IMR-90 (cell line): ENCODE measurements around the gene TIGD2. TPM values are rescaled to one million over a fixed set of nuclear protein-coding genes. Genes with fewer than 3 reads are reported as not detected.

Experiments used
- ATAC-seq: fragments of 200-7000 bp; cut with Tn5 transposase; 2 replicates; pipeline ENCODE4 v1.9.1; 2020; ENCODE audit warnings: low read depth, mild to moderate bottlenecking, moderate library complexity
- BruUV-seq: library from RNA; stranded (reverse); fragments of 400-500 nt; replicated peaks from 2 replicates; lab custom pipeline; 2021; lab: Mats Ljungman, UMichigan
- CTCF ChIA-PET: fragments of 300-600 bp; formaldehyde crosslinking; extraction: SDS; loops from one replicate; lab custom pipeline; 2021; ENCODE audit warnings: antibody characterized with exemption; lab: Yijun Ruan, JAX
- POLR2A ChIA-PET: fragments of 300-600 bp; sonication (Branson Sonifier 250); formaldehyde crosslinking; loops from one replicate; lab custom pipeline; 2022; ENCODE audit warnings: antibody characterized with exemption; ENCODE audit not compliant: unreplicated experiment; lab: Charles Lee
- DNase-seq: peaks from one replicate; pipeline ENCODE4 v3.0.0; 2013
- H2AFZ ChIP-seq: replicated peaks from 2 replicates; pipeline ENCODE3; 2013; ENCODE audit warnings: low read length, mild to moderate bottlenecking; ENCODE audit not compliant: poor library complexity
- H2AK5ac ChIP-seq: 2 replicates; pipeline ENCODE4 v1.6.1; 2013; ENCODE audit warnings: low read depth, low read length, inconsistent platforms
- H2AK9ac ChIP-seq: replicated peaks from 2 replicates; pipeline ENCODE3; 2013; ENCODE audit warnings: mild to moderate bottlenecking, low read depth, low read length, moderate library complexity; ENCODE audit not compliant: poor library complexity
- H2BK120ac ChIP-seq: 2 replicates; pipeline ENCODE4 v1.6.1; 2013; ENCODE audit warnings: low read depth, low read length, inconsistent platforms
- H2BK15ac ChIP-seq: 3 replicates; pipeline ENCODE4 v1.6.1; 2013; ENCODE audit warnings: low read depth, low read length, inconsistent platforms
- H2BK20ac ChIP-seq: 2 replicates; pipeline ENCODE4 v1.6.1; 2013; ENCODE audit warnings: low read depth, mild to moderate bottlenecking, inconsistent platforms, low read length, moderate library complexity
- H2BK5ac ChIP-seq: 2 replicates; pipeline ENCODE4 v1.6.1; 2013; ENCODE audit warnings: mild to moderate bottlenecking, low read depth, low read length, inconsistent platforms; ENCODE audit not compliant: poor library complexity, severe bottlenecking
- H3K14ac ChIP-seq: replicated peaks from 2 replicates; pipeline ENCODE4 v1.6.1; 2013; ENCODE audit warnings: low read depth, low read length, inconsistent platforms
- H3K18ac ChIP-seq: 2 replicates; pipeline ENCODE4 v1.6.1; 2013; ENCODE audit warnings: low read depth, low read length, control low read depth
- H3K23ac ChIP-seq: 2 replicates; pipeline ENCODE4 v1.6.1; 2013; ENCODE audit warnings: low read depth, low read length, inconsistent platforms
- H3K27ac ChIP-seq: 2 replicates; pipeline ENCODE4 v1.5.1; 2013; ENCODE audit warnings: mild to moderate bottlenecking, control low read depth, low read length; ENCODE audit not compliant: insufficient read depth
- H3K27me3 ChIP-seq: 2 replicates; pipeline ENCODE4 v1.6.1; 2013; ENCODE audit warnings: low read length; ENCODE audit not compliant: control insufficient read depth, insufficient read depth
- H3K36me3 ChIP-seq: 2 replicates; pipeline ENCODE4 v1.6.1; 2013; ENCODE audit warnings: low read length, mixed read lengths; ENCODE audit not compliant: control insufficient read depth, insufficient read depth
- H3K4ac ChIP-seq: 2 replicates; pipeline ENCODE4 v1.6.1; 2013; ENCODE audit warnings: low read depth, low read length, inconsistent platforms
- H3K4me1 ChIP-seq: 2 replicates; pipeline ENCODE4 v1.6.1; 2013; ENCODE audit warnings: low read length, mixed read lengths; ENCODE audit not compliant: control insufficient read depth, insufficient read depth
- H3K4me2 ChIP-seq: 2 replicates; pipeline ENCODE4 v1.6.1; 2013; ENCODE audit warnings: low read depth, mild to moderate bottlenecking, control low read depth, low read length, moderate library complexity
- H3K4me3 ChIP-seq: 2 replicates; pipeline ENCODE4 v1.5.1; 2013; ENCODE audit warnings: low read depth, mild to moderate bottlenecking, control low read depth, low read length, moderate library complexity; ENCODE audit not compliant: insufficient read depth
- H3K56ac ChIP-seq: 2 replicates; pipeline ENCODE4 v1.6.1; 2013; ENCODE audit warnings: low read length, inconsistent platforms; ENCODE audit not compliant: insufficient read depth; ENCODE audit errors: extremely low read depth
- H3K79me1 ChIP-seq, 2 experiments: 2 replicates each; pipeline ENCODE4 v1.6.1; 2013; ENCODE audit warnings: low read length in 2 of 2, inconsistent platforms in 1 of 2, low read depth in 1 of 2
- H3K9ac ChIP-seq: 2 replicates; pipeline ENCODE4 v1.6.1; 2013; ENCODE audit warnings: low read depth, low read length, control low read depth
- H3K9me1 ChIP-seq: 2 replicates; pipeline ENCODE4 v1.6.1; 2013; ENCODE audit warnings: low read length, inconsistent platforms; ENCODE audit not compliant: insufficient read depth
- H3K9me3 ChIP-seq: 2 replicates; pipeline ENCODE4 v1.6.1; 2013; ENCODE audit warnings: low read length; ENCODE audit not compliant: control insufficient read depth, insufficient read depth
- H4K20me1 ChIP-seq: 2 replicates; pipeline ENCODE4 v1.6.1; 2013; ENCODE audit warnings: low read length, inconsistent platforms; ENCODE audit not compliant: insufficient read depth
- H4K5ac ChIP-seq: 2 replicates; pipeline ENCODE4 v1.6.1; 2013; ENCODE audit warnings: mild to moderate bottlenecking, low read depth, low read length, control low read depth
- H4K8ac ChIP-seq, 2 experiments: 2 replicates each; pipeline ENCODE4 v1.6.1; 2013; ENCODE audit warnings: low read depth in 2 of 2, low read length in 2 of 2, control low read depth in 1 of 2, inconsistent platforms in 1 of 2
- H4K91ac ChIP-seq: 2 replicates; pipeline ENCODE4 v1.6.1; 2013; ENCODE audit warnings: low read depth, low read length, inconsistent platforms; ENCODE audit not compliant: insufficient read depth
- BHLHE40 ChIP-seq: fragments of 150-350 bp; IDR thresholded peaks from 2 replicates; pipeline ENCODE4 v1.6.1; 2016; ENCODE audit warnings: mild to moderate bottlenecking, low read depth, low read length
- CEBPB ChIP-seq: IDR thresholded peaks from 2 replicates; pipeline ENCODE4 v1.6.1; 2012; ENCODE audit warnings: low read depth, low read length, improper control_type of control experiment
- CHD1 ChIP-seq: IDR thresholded peaks from 2 replicates; pipeline ENCODE4 v1.6.1; 2012; ENCODE audit warnings: low read depth, low read length, improper control_type of control experiment
- CTCF ChIP-seq: conservative IDR thresholded peaks from 2 replicates; pipeline ENCODE4 v1.5.1; 2012; ENCODE audit warnings: mild to moderate bottlenecking, low read depth, low read length, improper control_type of control experiment
- FOS ChIP-seq: fragments of 150-350 bp; IDR thresholded peaks from 2 replicates; pipeline ENCODE4 v1.6.1; 2016; ENCODE audit warnings: low read depth, low read length
- MAFK ChIP-seq: IDR thresholded peaks from 2 replicates; pipeline ENCODE4 v1.6.1; 2012; ENCODE audit warnings: low read depth, low read length, improper control_type of control experiment
- MAZ ChIP-seq: IDR thresholded peaks from 2 replicates; pipeline ENCODE4 v1.6.1; 2012; ENCODE audit warnings: low read depth, mild to moderate bottlenecking, low read length, improper control_type of control experiment, moderate library complexity, borderline replicate concordance
- MXI1 ChIP-seq: IDR thresholded peaks from 2 replicates; pipeline ENCODE4 v1.6.1; 2012; ENCODE audit warnings: low read depth, mild to moderate bottlenecking, low read length, moderate library complexity, borderline replicate concordance
- NFE2L2 ChIP-seq: fragments of 150-350 bp; IDR thresholded peaks from 2 replicates; pipeline ENCODE4 v1.6.1; 2016; ENCODE audit warnings: low read depth, mild to moderate bottlenecking, low read length
- POLR2A ChIP-seq: IDR thresholded peaks from 2 replicates; pipeline ENCODE4 v1.6.1; 2012; ENCODE audit warnings: mild to moderate bottlenecking, low read depth, low read length
- RAD21 ChIP-seq: IDR thresholded peaks from 2 replicates; pipeline ENCODE4 v1.6.1; 2012; ENCODE audit warnings: low read length, improper control_type of control experiment
- RFX5 ChIP-seq: IDR thresholded peaks from 2 replicates; pipeline ENCODE4 v1.8.0; 2012; ENCODE audit warnings: low read depth, mild to moderate bottlenecking, low read length, moderate library complexity
- SMC3 ChIP-seq: fragments of 150-350 bp; IDR thresholded peaks from 2 replicates; pipeline ENCODE4 v1.6.1; 2016; ENCODE audit warnings: low read depth, mild to moderate bottlenecking, antibody characterized with exemption, low read length, moderate library complexity
- USF2 ChIP-seq: fragments of 150-350 bp; IDR thresholded peaks from 2 replicates; pipeline ENCODE4 v1.6.1; 2017; ENCODE audit warnings: mild to moderate bottlenecking, antibody characterized with exemption, low read length, low read depth
- WGBS, 2 experiments: methylation state at CpG; one replicate each; pipeline versions ENCODE4 v1.1.5 to v1.1.7; 2013; ENCODE audit warnings: missing lambda C conversion rate in 2 of 2; ENCODE audit not compliant: insufficient read length in 1 of 2; ENCODE audit errors: extremely low coverage in 2 of 2; 5-methylcytosine and 5-hydroxymethylcytosine counted together
- dilution Hi-C: fragments of 300-500 bp; cut with HindIII; formaldehyde crosslinking; loops from one replicate; pipeline ENCODE4 v1.14.3; 2018; ENCODE audit warnings: low sequenced_read_pairs; ENCODE audit not compliant: unreplicated experiment
- in situ Hi-C: fragments of 300-500 bp; cut with MboI; formaldehyde crosslinking; loops from 3 replicates; pipeline ENCODE4 v1.14.3; 2019; ENCODE audit warnings: low sequenced_read_pairs, inconsistent platforms, mixed read lengths
- intact Hi-C: fragments of 100-400 bp; cut with micrococcal nuclease; formaldehyde crosslinking; loops from 2 replicates; pipeline ENCODE4 v1.10.0; 2022
- polyA plus RNA-seq, 3 experiments: library from polyadenylated mRNA; depleted of rRNA; stranded (reverse); fragments of >200 nt; gene quantifications; 2 replicates each; pipeline ENCODE4 v1.2.3, GENCODE V29; 2012; ENCODE audit warnings: low replicate concordance in 1 of 3
- total RNA-seq: library from RNA; depleted of rRNA; stranded (reverse); fragments of >200 nt; gene quantifications from 2 replicates; pipeline ENCODE4 v1.2.3, GENCODE V29; 2012

Gene TIGD2
- total and polyA plus RNA-seq, 2 of the 4 experiments (the other 2 are of a cell fraction) = 5.6 to 12.4 TPM

- Histone ChIP-seq H3K23ac (peak overlapping the region; percentile 77), H2BK15ac (peak overlapping the region; percentile 26; the same call in 2 of the 3 replicates), H4K8ac (peak overlapping the region; percentile 24 to 63; a peak in 3 of 4 replicates), H3K9me3 (peaks cover 2% of the 10 kb centered on the region; the same call in 1 of the 2 replicates), H2BK20ac (peak overlapping the region; percentile 59), H3K4me2 (peak overlapping the region; percentile 98), H4K91ac (peak overlapping the region; percentile 45), H3K9ac (peak overlapping the region; percentile 83), H3K14ac (peak overlapping the region; percentile 66), H3K27ac (peak overlapping the region; percentile 89), H3K4me3 (peak overlapping the region; percentile 94), H2AK9ac (peak overlapping the region; percentile 71), H3K36me3 (peaks cover 3% of the 10 kb centered on the region), H3K56ac (peak overlapping the region; percentile 76), H3K18ac (peak overlapping the region; percentile 97), H3K9me1 (no peaks in the 10 kb centered on the region), H3K4me1 (0 out of 2 replicates have a peak, but pooled peaks cover 2% of the 10 kb centered on the region), H2AK5ac (peak overlapping the region; percentile 54), H2BK5ac (peak overlapping the region; percentile 93), H3K79me1 (peaks cover 14 to 27% of the 10 kb centered on the region in 2 experiments), H3K27me3 (peaks cover 24% of the 10 kb centered on the region), H2BK120ac (peak overlapping the region; percentile 76), H4K5ac (peak overlapping the region; percentile 87), H2AFZ (peak overlapping the region; percentile 95), H4K20me1 (no peaks in the 10 kb centered on the region; the same call in 1 of the 2 replicates), H3K4ac (peak overlapping the region; percentile 66)
- DNase-seq (peak; percentile 95), ATAC-seq (peak; percentile 28)
- dilution Hi-C loops (no loop called here), intact Hi-C loops (loop anchor here (1.0 to 5.0 kb wide), 4 partner anchors 55 to 580 kb away; partner anchors contain the start of gene FAM13A), in situ Hi-C loops (loop anchor here (10.0 kb wide), 1 partner anchor 587 kb away; the partner anchor contains the start of gene PYURF)
- ChIA-PET POLR2A (no interaction called here), CTCF (no interaction called here)
- BruUV-seq = no TSS peak
- 24% methylated on average over 6 of the region's 15 CpGs; no CpG with 5 or more reads in 1 of the 2 experiments for WGBS, 2 experiments
- TF ChIP-seq CEBPB (peak; percentile 100), CTCF (no peak), MXI1 (no peak), SMC3 (no peak), POLR2A (peak; percentile 34; the same call in 1 of the 2 replicates), MAFK (no peak), USF2 (no peak), RFX5 (no peak), RAD21 (no peak), MAZ (no peak), CHD1 (no peak), BHLHE40 (peak; percentile 61), FOS (no peak), NFE2L2 (peak; percentile 35; the same call in 1 of the 2 replicates)
Observed at GRCh38 chr4:89111833-89112563, 665 bp downstream of the TIGD2 start.
